ENCODE measurements around the gene SLC4A8. TPM values are rescaled to one million over a fixed set of nuclear protein-coding genes. Genes with fewer than 3 reads are reported as not detected.
A peak's percentile ranks its signal among the peaks of the same experiment; 100 is the strongest.

Gene SLC4A8
- total and polyA plus RNA-seq, 5 donors from 2014 or later: 0.16 to 3.5 (median 0.98) TPM; not detected in 1

DNA sequence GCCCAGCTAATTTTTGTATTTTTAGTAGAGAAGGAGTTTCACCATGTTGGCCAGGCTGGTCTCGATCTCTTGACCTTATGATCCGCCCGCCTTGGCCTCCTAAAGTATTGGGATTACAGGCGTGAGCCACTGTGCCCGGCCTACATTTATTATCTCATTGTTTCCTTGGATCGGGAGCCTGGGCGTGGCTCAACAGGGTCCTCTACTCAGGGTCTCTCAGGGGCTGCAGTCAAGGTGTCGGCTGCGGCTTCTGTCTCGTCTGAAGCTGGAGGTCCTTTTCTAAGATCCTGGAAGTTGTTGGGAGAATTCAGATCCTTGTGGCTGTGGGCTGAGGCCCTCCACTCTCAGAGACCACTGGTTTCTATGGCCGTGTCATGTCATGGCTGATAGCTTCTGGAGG, 100.9 kb downstream of the SLC4A8 start:
- Mint-ChIP-seq H3K9me3 (no peaks in the 10 kb centered on the region), H3K27ac (no peak overlapping the region), H3K4me1 (no peaks in the 10 kb centered on the region), H3K4me3 (no peak overlapping the region), H3K36me3 (no peaks in the 10 kb centered on the region), H3K27me3 (peaks cover 4% of the 10 kb centered on the region)
- peaks cover 2% of the 10 kb centered on the region for H3K27me3 ChIP-seq (ENCODE audit: control insufficient read depth, insufficient read depth, low read length)
- H3K4me1 ChIP-seq (ENCODE audit: control insufficient read depth, insufficient read depth, low read length, poor library complexity, severe bottlenecking): no peaks in the 10 kb centered on the region
- H3K27ac ChIP-seq (ENCODE audit: insufficient read depth, low read length, poor library complexity, severe bottlenecking): no peak overlapping the region
- DNase-seq: no peak
- H3K36me3 ChIP-seq (ENCODE audit: control insufficient read depth, insufficient read depth, low read length): no peaks in the 10 kb centered on the region
- no peaks in the 10 kb centered on the region for H3K9me3 ChIP-seq (ENCODE audit: control insufficient read depth in 2 of 2, low read length in 2 of 2)
- H3K4me3 ChIP-seq (ENCODE audit: low read depth, low read length): no peak overlapping the region
- ATAC-seq (ENCODE audit: low read depth in 2 of 2): no peak

DNA sequence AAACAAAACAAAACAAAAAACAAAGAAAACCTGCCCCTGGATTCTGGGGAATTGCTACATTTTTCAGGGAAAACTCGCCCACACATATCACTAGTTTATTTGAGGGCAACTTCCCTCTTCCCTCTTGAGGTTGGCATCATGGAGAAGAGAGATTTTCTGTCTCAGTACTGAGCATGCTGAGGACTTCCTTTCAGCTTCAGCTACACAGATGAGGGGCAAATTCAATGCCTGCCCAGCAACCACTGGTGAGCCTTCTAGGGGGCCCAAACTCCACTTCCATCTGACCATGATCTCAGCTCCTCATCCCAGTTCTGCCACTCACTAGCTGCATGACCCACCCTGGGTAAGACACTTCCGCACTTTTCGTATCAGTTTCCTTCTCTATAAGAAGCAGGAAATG, 103.3 kb downstream of the SLC4A8 start:
- Mint-ChIP-seq H3K36me3 (no peaks in the 10 kb centered on the region), H3K9me3 (no peaks in the 10 kb centered on the region), H3K4me1 (peaks cover 0 to 9% (median 6%) of the 10 kb centered on the region in 4 donors), H3K4me3 (no peak overlapping the region), H3K27ac (no peak overlapping the region), H3K27me3 (peaks cover 18% of the 10 kb centered on the region)
- Histone ChIP-seq H3K9me3 (ENCODE audit: control insufficient read depth in 2 of 2, low read length in 2 of 2) (no peaks in the 10 kb centered on the region), H3K27me3 (ENCODE audit: control insufficient read depth, insufficient read depth, low read length) (peaks cover 2% of the 10 kb centered on the region), H3K36me3 (ENCODE audit: control insufficient read depth, insufficient read depth, low read length) (no peaks in the 10 kb centered on the region), H3K27ac (ENCODE audit: insufficient read depth, low read length, poor library complexity, severe bottlenecking) (no peak overlapping the region), H3K4me3 (ENCODE audit: low read depth, low read length) (no peak overlapping the region), H3K4me1 (ENCODE audit: control insufficient read depth, insufficient read depth, low read length, poor library complexity, severe bottlenecking) (no peaks in the 10 kb centered on the region)
- ATAC-seq (ENCODE audit: low read depth in 2 of 2) (no peak), DNase-seq (no peak)

DNA sequence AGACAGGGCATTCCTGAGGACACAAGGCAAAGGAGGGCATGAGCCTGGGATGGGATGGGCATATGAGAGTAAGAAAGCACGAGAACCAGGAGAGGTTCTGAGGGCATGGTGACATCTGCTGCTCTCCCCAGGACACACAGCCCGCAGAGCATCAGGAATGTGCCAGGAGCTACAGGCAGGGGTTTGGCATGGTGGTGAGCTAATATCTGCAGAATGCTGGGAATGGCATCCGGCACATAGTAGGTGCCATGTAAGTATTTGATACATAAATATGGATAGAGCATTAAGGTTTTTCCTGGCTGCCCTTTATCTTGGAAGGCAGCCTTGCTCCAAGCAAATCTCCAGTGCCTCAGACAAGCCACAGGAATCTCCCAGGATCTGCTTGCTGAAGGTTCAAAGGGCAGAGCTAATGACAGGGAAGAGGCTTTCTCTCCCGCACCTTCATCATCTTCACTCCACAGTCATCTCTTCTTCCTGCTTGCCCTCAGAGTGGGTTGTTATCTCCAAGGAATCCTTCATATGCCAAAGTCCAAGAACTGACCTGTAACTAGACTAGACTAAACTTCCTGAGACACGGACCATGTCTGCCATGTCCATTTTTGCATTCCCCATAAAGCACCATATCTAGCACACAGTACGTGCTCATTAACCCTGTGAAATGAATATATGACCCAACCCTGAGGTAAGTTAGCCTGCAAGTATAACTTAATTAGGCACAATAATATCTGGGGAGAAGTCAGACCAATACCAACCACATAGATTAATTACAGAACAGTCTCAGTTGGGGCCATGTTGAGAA, 104.4 kb downstream of the SLC4A8 start:
- peaks cover 2% of the 10 kb centered on the region for H3K27me3 ChIP-seq (ENCODE audit: control insufficient read depth, insufficient read depth, low read length)
- no peaks in the 10 kb centered on the region for H3K36me3 ChIP-seq (ENCODE audit: control insufficient read depth, insufficient read depth, low read length)
- H3K9me3 Mint-ChIP-seq: no peaks in the 10 kb centered on the region
- no peak overlapping the region for H3K4me3 Mint-ChIP-seq
- H3K36me3 Mint-ChIP-seq: no peaks in the 10 kb centered on the region
- H3K9me3 ChIP-seq (ENCODE audit: control insufficient read depth in 2 of 2, low read length in 2 of 2): no peaks in the 10 kb centered on the region
- H3K4me1 Mint-ChIP-seq: peaks cover 0 to 9% (median 6%) of the 10 kb centered on the region in 4 donors
- H3K27me3 Mint-ChIP-seq: peaks cover 23% of the 10 kb centered on the region
- H3K27ac Mint-ChIP-seq: peak overlapping the region in 1 of 3 donors; percentile 32
- DNase-seq: no peak
- no peaks in the 10 kb centered on the region for H3K4me1 ChIP-seq (ENCODE audit: control insufficient read depth, insufficient read depth, low read length, poor library complexity, severe bottlenecking)
- no peak overlapping the region for H3K27ac ChIP-seq (ENCODE audit: insufficient read depth, low read length, poor library complexity, severe bottlenecking)
- ATAC-seq (ENCODE audit: low read depth in 2 of 2): no peak
- no peak overlapping the region for H3K4me3 ChIP-seq (ENCODE audit: low read depth, low read length)

DNA sequence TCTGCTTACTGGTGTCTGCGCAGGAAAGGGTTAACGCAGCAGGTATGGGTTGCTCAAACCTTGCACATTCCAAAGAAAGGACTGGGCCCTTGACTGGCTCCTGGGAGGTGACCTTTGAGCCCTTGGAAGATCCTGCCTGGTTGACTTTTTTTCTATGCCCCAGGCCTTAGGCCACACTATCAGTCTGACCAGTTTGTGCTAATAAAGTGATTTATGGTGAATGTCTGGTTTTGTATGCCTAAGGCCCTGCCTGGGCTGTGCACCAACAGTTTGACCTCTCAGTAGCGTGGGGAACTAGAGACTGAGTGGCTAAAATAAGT, 105.0 kb downstream of the SLC4A8 start:
- Mint-ChIP-seq H3K27me3 (peaks cover 25% of the 10 kb centered on the region), H3K4me3 (no peak overlapping the region), H3K4me1 (peaks cover 0 to 9% (median 6%) of the 10 kb centered on the region in 4 donors), H3K36me3 (no peaks in the 10 kb centered on the region), H3K27ac (no peak overlapping the region), H3K9me3 (no peaks in the 10 kb centered on the region)
- Histone ChIP-seq H3K36me3 (ENCODE audit: control insufficient read depth, insufficient read depth, low read length) (no peaks in the 10 kb centered on the region), H3K27ac (ENCODE audit: insufficient read depth, low read length, poor library complexity, severe bottlenecking) (no peak overlapping the region), H3K4me3 (ENCODE audit: low read depth, low read length) (no peak overlapping the region), H3K4me1 (ENCODE audit: control insufficient read depth, insufficient read depth, low read length, poor library complexity, severe bottlenecking) (no peaks in the 10 kb centered on the region), H3K27me3 (ENCODE audit: control insufficient read depth, insufficient read depth, low read length) (peaks cover 2% of the 10 kb centered on the region), H3K9me3 (ENCODE audit: control insufficient read depth in 2 of 2, low read length in 2 of 2) (no peaks in the 10 kb centered on the region)
- DNase-seq (no peak), ATAC-seq (ENCODE audit: low read depth in 2 of 2) (no peak)

- no peaks in the 10 kb centered on the region for H3K36me3 ChIP-seq (ENCODE audit: control insufficient read depth, insufficient read depth, low read length)
- Mint-ChIP-seq H3K9me3 (no peaks in the 10 kb centered on the region), H3K4me1 (peaks cover 0 to 9% (median 6%) of the 10 kb centered on the region in 4 donors), H3K27me3 (peaks cover 29% of the 10 kb centered on the region), H3K27ac (peak overlapping the region in 1 of 3 donors; percentile 47), H3K4me3 (no peak overlapping the region), H3K36me3 (no peaks in the 10 kb centered on the region)
- H3K4me3 ChIP-seq (ENCODE audit: low read depth, low read length): no peak overlapping the region
- peaks cover 2% of the 10 kb centered on the region for H3K27me3 ChIP-seq (ENCODE audit: control insufficient read depth, insufficient read depth, low read length)
- no peaks in the 10 kb centered on the region for H3K4me1 ChIP-seq (ENCODE audit: control insufficient read depth, insufficient read depth, low read length, poor library complexity, severe bottlenecking)
- ATAC-seq (ENCODE audit: low read depth in 2 of 2) (no peak), DNase-seq (no peak)
- no peak overlapping the region for H3K27ac ChIP-seq (ENCODE audit: insufficient read depth, low read length, poor library complexity, severe bottlenecking)
- H3K9me3 ChIP-seq (ENCODE audit: control insufficient read depth in 2 of 2, low read length in 2 of 2): no peaks in the 10 kb centered on the region
Observed at GRCh38 chr12:51530208-51530607, 105.6 kb downstream of the SLC4A8 start.

- H3K9me3 ChIP-seq (ENCODE audit: control insufficient read depth in 2 of 2, low read length in 2 of 2): no peaks in the 10 kb centered on the region
- no peaks in the 10 kb centered on the region for H3K4me1 ChIP-seq (ENCODE audit: control insufficient read depth, insufficient read depth, low read length, poor library complexity, severe bottlenecking)
- ATAC-seq (ENCODE audit: low read depth in 2 of 2) (no peak), DNase-seq (no peak)
- Mint-ChIP-seq H3K4me3 (no peak overlapping the region), H3K9me3 (no peaks in the 10 kb centered on the region), H3K27ac (no peak overlapping the region), H3K4me1 (peaks cover 0 to 9% (median 6%) of the 10 kb centered on the region in 4 donors), H3K27me3 (peaks cover 29% of the 10 kb centered on the region), H3K36me3 (no peaks in the 10 kb centered on the region)
- peaks cover 2% of the 10 kb centered on the region for H3K27me3 ChIP-seq (ENCODE audit: control insufficient read depth, insufficient read depth, low read length)
- H3K27ac ChIP-seq (ENCODE audit: insufficient read depth, low read length, poor library complexity, severe bottlenecking): no peak overlapping the region
- no peaks in the 10 kb centered on the region for H3K36me3 ChIP-seq (ENCODE audit: control insufficient read depth, insufficient read depth, low read length)
- no peak overlapping the region for H3K4me3 ChIP-seq (ENCODE audit: low read depth, low read length)
Observed at GRCh38 chr12:51531284-51531977, 106.8 kb downstream of the SLC4A8 start.

- Mint-ChIP-seq H3K27me3 (peaks cover 29% of the 10 kb centered on the region), H3K27ac (peak overlapping the region in 1 of 3 donors; percentile 3), H3K36me3 (no peaks in the 10 kb centered on the region), H3K9me3 (no peaks in the 10 kb centered on the region), H3K4me1 (peaks cover 0 to 9% (median 6%) of the 10 kb centered on the region in 4 donors), H3K4me3 (peak overlapping the region in 1 of 4 donors; percentile 43)
- Histone ChIP-seq H3K4me3 (ENCODE audit: low read depth, low read length) (no peak overlapping the region), H3K4me1 (ENCODE audit: control insufficient read depth, insufficient read depth, low read length, poor library complexity, severe bottlenecking) (no peaks in the 10 kb centered on the region), H3K36me3 (ENCODE audit: control insufficient read depth, insufficient read depth, low read length) (no peaks in the 10 kb centered on the region), H3K27me3 (ENCODE audit: control insufficient read depth, insufficient read depth, low read length) (peaks cover 2% of the 10 kb centered on the region), H3K27ac (ENCODE audit: insufficient read depth, low read length, poor library complexity, severe bottlenecking) (no peak overlapping the region), H3K9me3 (ENCODE audit: control insufficient read depth in 2 of 2, low read length in 2 of 2) (no peaks in the 10 kb centered on the region)
- DNase-seq: peak; percentile 51 to 86 (median 65)
- ATAC-seq (ENCODE audit: low read depth in 2 of 2): peak; percentile 74 to 83
Observed at GRCh38 chr12:51531978-51532497, 107.4 kb downstream of the SLC4A8 start.

All from CD4-positive, CD25-positive, alpha-beta regulatory T cell (primary cell).